Prostate gland (tissue), 2 donors: ENCODE data around the gene PTBP1. TPM values are rescaled to one million over a fixed set of nuclear protein-coding genes. Genes with fewer than 3 reads are reported as not detected.

ENCODE experiments used
- DNase-seq: peaks from one replicate; pipeline ENCODE4 v3.0.0-alpha.2; 2019; ENCODE audit warnings: low spot score
- H3K27ac ChIP-seq, 2 donors: fragments of 200-600 bp; sonication (generic); 2 replicates each; pipeline ENCODE4 v1.5.1; 2017 to 2019
- H3K27me3 ChIP-seq: fragments of 200-600 bp; sonication (generic); replicated peaks from 2 replicates; pipeline ENCODE4 v1.5.1; 2019; ENCODE audit not compliant: insufficient read depth
- H3K36me3 ChIP-seq, 2 donors: fragments of 200-600 bp; sonication (generic); 1 replicate in 1 of 2; 2 replicates in 1 of 2; pipeline versions ENCODE4 v1.5.1 to v1.8.1; 2017 to 2019
- H3K4me1 ChIP-seq: fragments of 200-600 bp; sonication (generic); replicated peaks from 2 replicates; pipeline ENCODE4 v1.5.1; 2019
- H3K4me3 ChIP-seq, 2 donors: fragments of 200-600 bp; sonication (generic); 2 replicates each; pipeline ENCODE4 v1.5.1; 2017 to 2019
- H3K9me3 ChIP-seq: fragments of 200-600 bp; sonication (generic); 2 replicates; pipeline ENCODE4 v1.5.1; 2017
- POLR2A ChIP-seq: fragments of 450-650 bp; IDR thresholded peaks from one replicate; pipeline ENCODE4 v1.6.1; 2016; ENCODE audit warnings: antibody characterized with exemption, mild to moderate bottlenecking
- POLR2AphosphoS5 ChIP-seq: sonication (generic); formaldehyde crosslinking; IDR thresholded peaks from one replicate; pipeline ENCODE4 v1.6.1; 2017; ENCODE audit warnings: antibody characterized with exemption
- WGBS: methylation state at CpG from one replicate; pipeline ENCODE4 v1.1.5; 2018; 5-methylcytosine and 5-hydroxymethylcytosine counted together
- intact Hi-C: fragments of 100-400 bp; cut with DNase I; formaldehyde crosslinking; loops from one replicate; pipeline ENCODE4 v1.14.2; 2022
- total RNA-seq, 2 donors: library from RNA; depleted of rRNA; stranded (reverse); fragments of >200 nt; gene quantifications; one replicate each; pipeline ENCODE4 v1.1.0, GENCODE V29; 2016
- TF ChIP-seq, protein P1 (sequence below), 4 experiments: fragments of 200-600 bp in 2 of 4; fragments of 450-650 bp in 2 of 4; sonication (generic) in 2 of 4; IDR thresholded peaks; 1 replicate in 3 of 4; 2 replicates in 1 of 4; pipeline ENCODE4 v1.5.1; 2016 to 2019; ENCODE audit warnings: antibody characterized with exemption in 4 of 4, mild to moderate bottlenecking in 2 of 4, moderate library complexity in 2 of 4

The PTBP1 gene
- total RNA-seq, 2 donors from 2014 or later: 153 to 222 TPM

DNA sequence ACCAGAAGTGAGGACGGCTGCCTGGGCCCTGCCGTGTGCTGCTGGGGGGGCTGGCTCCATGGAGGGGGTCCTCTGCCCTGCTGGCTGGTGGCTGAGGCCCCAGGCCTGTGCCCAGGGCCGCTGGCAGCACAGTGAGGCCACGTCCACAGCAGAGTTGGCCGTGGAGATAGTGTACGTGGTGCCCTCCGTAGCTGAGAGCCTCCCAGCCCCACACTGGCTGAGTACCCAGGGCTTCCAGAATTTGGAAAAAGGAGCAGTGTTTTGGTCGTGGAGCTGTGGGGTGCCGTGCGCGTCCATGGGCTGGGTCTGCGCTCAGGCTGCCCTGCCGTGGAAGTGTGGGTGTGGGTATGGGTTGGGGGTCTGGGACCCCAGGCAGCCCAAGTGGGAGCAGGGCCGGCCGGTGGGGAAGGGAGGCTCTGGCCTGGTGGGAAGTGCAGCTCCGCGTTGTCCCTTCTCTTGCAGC lies 5.9 kb downstream of the PTBP1 start:
- TF ChIP-seq POLR2A: no peak
- TF ChIP-seq, protein P1, sequence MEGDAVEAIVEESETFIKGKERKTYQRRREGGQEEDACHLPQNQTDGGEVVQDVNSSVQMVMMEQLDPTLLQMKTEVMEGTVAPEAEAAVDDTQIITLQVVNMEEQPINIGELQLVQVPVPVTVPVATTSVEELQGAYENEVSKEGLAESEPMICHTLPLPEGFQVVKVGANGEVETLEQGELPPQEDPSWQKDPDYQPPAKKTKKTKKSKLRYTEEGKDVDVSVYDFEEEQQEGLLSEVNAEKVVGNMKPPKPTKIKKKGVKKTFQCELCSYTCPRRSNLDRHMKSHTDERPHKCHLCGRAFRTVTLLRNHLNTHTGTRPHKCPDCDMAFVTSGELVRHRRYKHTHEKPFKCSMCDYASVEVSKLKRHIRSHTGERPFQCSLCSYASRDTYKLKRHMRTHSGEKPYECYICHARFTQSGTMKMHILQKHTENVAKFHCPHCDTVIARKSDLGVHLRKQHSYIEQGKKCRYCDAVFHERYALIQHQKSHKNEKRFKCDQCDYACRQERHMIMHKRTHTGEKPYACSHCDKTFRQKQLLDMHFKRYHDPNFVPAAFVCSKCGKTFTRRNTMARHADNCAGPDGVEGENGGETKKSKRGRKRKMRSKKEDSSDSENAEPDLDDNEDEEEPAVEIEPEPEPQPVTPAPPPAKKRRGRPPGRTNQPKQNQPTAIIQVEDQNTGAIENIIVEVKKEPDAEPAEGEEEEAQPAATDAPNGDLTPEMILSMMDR (IDR thresholded peaks at IDR 0.05): no peak
- H3K36me3 ChIP-seq: peaks cover 35 to 36% of the 10 kb centered on the region in 2 donors
- no peak overlapping the region for H3K4me3 ChIP-seq
- no peaks in the 10 kb centered on the region for H3K27me3 ChIP-seq
- no peak for DNase-seq
- H3K9me3 ChIP-seq: no peaks in the 10 kb centered on the region
- H3K27ac ChIP-seq: peak overlapping the region; percentile 11 to 100
- WGBS: 68% methylated on average over 12 of the region's 17 CpGs
- H3K4me1 ChIP-seq: peaks cover 42% of the 10 kb centered on the region
- intact Hi-C loops: loop anchor here (5.0 kb wide), 1 partner anchor 54 kb away; the partner anchor contains the start of gene CFD

DNA sequence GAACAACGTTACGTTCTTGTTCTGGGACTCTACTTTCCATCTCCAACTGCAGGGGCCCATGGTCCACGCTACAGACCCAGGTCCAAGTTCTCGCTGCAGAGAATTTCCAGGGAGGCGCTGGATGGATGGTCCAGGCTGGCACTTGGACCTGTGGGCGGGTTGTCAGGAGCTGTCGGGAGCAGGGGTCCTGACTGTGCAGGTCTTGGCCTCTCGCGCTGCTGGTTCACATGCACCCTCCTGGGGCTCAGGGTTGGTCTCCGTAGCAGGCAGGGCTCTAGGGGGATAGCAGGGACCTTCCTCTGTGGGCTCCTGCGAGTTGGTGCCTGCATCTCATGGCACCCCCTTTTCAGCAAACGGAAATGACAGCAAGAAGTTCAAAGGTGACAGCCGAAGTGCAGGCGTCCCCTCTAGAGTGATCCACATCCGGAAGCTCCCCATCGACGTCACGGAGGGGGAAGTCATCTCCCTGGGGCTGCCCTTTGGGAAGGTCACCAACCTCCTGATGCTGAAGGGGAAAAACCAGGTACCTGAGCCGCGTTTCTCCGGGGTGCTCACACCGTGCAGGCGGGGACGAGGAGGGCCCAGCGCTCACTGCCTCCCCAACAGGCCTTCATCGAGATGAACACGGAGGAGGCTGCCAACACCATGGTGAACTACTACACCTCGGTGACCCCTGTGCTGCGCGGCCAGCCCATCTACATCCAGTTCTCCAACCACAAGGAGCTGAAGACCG lies 6.6 kb downstream of the PTBP1 start:
- no peaks in the 10 kb centered on the region for H3K27me3 ChIP-seq
- no peak for DNase-seq
- 80% methylated on average over 29 of the region's 31 CpGs for WGBS
- intact Hi-C loops: loop anchor here (5.0 kb wide), 1 partner anchor 53 kb away; the partner anchor contains the start of gene CFD
- H3K4me1 ChIP-seq: peaks cover 42% of the 10 kb centered on the region
- no peak overlapping the region for H3K27ac ChIP-seq
- H3K36me3 ChIP-seq: peaks cover 41 to 42% of the 10 kb centered on the region in 2 donors
- no peak overlapping the region for H3K4me3 ChIP-seq
- no peaks in the 10 kb centered on the region for H3K9me3 ChIP-seq
- TF ChIP-seq, protein P1 (IDR thresholded peaks at IDR 0.05): no peak
- TF ChIP-seq POLR2A (no peak), POLR2AphosphoS5 (no peak)

DNA sequence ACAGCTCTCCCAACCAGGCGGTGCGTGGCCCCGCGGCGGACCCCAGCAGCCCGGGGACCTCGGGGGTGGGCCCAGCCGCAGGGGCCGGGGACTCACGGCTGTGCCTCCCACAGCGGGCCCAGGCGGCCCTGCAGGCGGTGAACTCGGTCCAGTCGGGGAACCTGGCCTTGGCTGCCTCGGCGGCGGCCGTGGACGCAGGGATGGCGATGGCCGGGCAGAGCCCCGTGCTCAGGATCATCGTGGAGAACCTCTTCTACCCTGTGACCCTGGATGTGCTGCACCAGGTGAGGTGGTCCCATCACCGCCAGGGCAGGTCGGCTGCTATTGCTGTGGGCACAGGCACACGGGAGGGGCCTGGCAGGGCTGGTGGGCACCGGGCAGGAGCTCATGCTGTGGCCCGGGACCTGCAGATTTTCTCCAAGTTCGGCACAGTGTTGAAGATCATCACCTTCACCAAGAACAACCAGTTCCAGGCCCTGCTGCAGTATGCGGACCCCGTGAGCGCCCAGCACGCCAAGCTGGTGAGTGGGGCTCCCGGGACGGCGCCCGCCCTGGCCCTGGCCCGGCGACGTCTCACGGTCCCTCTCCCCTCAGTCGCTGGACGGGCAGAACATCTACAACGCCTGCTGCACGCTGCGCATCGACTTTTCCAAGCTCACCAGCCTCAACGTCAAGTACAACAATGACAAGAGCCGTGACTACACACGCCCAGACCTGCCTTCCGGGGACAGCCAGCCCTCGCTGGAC lies 7.3 kb downstream of the PTBP1 start:
- Histone ChIP-seq H3K4me1 (peaks cover 36% of the 10 kb centered on the region), H3K4me3 (no peak overlapping the region), H3K36me3 (peaks cover 41 to 50% of the 10 kb centered on the region in 2 donors), H3K27me3 (no peaks in the 10 kb centered on the region), H3K27ac (no peak overlapping the region), H3K9me3 (no peaks in the 10 kb centered on the region)
- no peak for DNase-seq
- 84% methylated on average over 53 of the region's 53 CpGs for WGBS
- intact Hi-C loops: loop anchor here (5.0 kb wide), 1 partner anchor 53 kb away; the partner anchor contains the start of gene CFD
- TF ChIP-seq POLR2A: no peak
- no peak for TF ChIP-seq POLR2AphosphoS5
- TF ChIP-seq, protein P1 (IDR thresholded peaks at IDR 0.05): no peak

DNA sequence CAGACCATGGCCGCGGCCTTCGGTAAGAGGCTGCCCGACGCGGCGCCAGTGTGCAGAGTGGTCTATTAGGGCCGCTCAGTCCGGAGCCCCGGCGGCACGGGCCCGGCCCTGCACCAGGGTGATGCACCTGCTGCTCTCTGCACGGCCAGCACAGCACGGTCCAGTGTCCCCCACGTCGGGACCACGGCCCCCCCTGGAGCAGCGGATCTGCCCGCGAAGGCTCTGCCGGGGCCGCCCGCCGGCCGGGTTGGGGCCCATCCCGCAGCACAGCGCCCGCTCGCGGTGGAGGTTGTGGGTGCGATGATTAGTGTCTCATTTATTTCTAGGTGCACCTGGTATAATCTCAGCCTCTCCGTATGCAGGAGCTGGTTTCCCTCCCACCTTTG lies 7.9 kb downstream of the PTBP1 start:
- H3K4me1 ChIP-seq: peaks cover 31% of the 10 kb centered on the region
- TF ChIP-seq POLR2AphosphoS5 (no peak), POLR2A (no peak)
- TF ChIP-seq, protein P1 (IDR thresholded peaks at IDR 0.05): peak in 2 of 4 experiments; percentile 37 to 41
- DNase-seq: no peak
- intact Hi-C loops: no loop called here
- no peak overlapping the region for H3K27ac ChIP-seq
- H3K4me3 ChIP-seq: no peak overlapping the region
- H3K27me3 ChIP-seq: no peaks in the 10 kb centered on the region
- 65% methylated on average over 26 of the region's 33 CpGs for WGBS
- no peaks in the 10 kb centered on the region for H3K9me3 ChIP-seq
- H3K36me3 ChIP-seq: peaks cover 41 to 53% of the 10 kb centered on the region in 2 donors
